Activated naive CD4-positive, alpha-beta T cell treated with anti-CD3 and anti-CD28 coated beads, Interleukin-2, amount 50 U/mL, for 16 hours (primary cell): ENCODE measurements around the gene MAGI2.
"Not testable (repeated sequence)": the region's sequence is repeated elsewhere in the genome, so short reads cannot be mapped to it uniquely, and the experiment has no call there.

ENCODE experiments used
- DNase-seq: peaks from one replicate; pipeline ENCODE4 v3.0.0-alpha.2; 2020

Gene MAGI2

DNA sequence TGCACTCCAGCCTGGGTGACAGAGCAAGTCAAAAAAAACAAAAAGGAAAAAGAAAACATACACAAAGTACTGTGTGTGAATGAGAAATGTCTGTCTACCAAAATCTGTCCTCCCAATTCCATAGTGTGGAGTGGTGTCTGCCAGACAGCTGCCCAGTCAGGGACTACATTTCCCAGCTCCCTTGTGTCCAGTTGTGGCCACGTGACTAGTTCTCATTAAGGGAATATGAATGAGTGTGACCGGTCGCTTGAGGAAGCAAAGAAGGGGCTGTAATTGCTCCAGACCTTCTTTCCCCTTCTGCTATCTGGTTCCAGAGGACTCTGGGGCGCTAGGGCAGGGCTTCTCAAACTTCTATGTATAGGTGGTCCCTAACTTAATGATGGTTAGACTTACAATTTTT is 1450.8 kb downstream of the MAGI2 start:
- no peak for DNase-seq

DNA sequence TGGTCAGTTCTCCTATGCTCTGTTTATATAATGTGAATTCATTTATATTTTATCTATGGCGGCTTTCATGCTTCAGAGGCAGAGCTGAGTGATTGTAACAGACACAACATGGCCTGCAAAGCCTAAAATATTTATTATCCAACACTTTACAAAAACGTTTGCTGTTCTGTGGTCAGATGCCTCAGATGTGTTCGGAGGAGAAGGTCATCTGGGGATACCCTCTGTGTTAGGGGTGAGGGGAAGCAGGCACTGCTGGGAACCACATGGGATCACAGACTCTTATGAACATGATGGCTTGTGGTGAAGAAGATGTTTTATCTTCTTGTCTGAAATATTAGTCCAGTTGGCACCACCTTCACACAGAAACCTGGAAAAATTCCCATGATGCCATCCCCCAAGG is 1451.4 kb downstream of the MAGI2 start:
- DNase-seq = no peak

DNA sequence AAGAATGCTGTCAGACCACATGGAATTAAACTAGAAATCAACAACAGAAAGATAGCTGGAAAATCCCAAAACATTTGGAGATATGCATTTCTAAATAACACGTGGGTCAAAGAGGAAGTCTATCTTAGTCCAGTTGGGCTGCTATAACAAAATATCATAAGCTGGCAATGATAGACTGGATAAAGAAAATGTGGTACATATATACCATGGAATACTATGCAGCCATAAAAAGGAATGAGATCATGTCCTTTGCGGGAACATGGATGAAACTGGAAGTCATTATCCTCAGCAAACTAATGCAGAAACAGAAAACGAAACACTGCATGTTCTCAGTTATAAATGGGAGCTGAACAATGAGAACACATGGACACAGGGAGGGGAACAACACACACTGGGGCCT is 1454.3 kb downstream of the MAGI2 start:
- not testable (repeated sequence) for DNase-seq

DNA sequence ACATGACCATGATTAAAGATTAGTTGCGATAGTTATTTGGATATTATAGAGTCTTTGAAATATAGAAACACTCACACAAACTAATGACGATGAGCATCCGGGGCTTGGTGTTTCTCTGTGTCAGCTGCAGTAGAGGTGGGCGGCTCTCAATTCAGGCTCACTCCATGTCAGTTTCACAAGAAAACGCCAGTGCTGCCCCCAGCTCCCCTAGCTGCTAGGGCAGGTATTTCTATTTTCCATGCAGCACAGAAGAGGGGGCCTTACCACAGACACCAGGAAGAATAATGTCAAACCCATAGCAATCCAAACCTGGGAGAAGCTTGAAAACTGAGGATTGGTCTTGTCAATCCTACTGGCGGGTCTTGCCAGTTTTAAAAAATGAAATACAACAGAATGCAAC is 1457.8 kb downstream of the MAGI2 start:
- DNase-seq = no peak

DNA sequence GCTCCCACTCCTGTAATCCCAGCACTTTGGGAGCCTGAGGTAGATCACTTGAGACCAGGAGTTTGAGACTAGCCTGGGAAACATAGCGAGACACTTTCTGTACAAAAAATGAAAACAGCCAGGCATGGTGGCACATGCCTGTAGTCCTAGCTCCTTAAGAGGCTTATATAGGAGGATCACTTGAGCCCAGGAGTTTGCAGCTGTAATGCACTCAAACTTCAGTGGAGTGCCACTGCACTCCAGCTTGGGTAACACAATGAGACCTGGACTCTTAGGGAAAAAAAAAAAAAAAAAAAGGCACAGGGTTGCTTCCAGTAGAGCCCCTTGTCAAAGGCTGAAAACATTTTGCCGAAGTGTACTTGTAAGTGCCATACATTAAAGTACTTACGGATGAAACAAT is 1459.6 kb downstream of the MAGI2 start:
- no peak for DNase-seq

DNA sequence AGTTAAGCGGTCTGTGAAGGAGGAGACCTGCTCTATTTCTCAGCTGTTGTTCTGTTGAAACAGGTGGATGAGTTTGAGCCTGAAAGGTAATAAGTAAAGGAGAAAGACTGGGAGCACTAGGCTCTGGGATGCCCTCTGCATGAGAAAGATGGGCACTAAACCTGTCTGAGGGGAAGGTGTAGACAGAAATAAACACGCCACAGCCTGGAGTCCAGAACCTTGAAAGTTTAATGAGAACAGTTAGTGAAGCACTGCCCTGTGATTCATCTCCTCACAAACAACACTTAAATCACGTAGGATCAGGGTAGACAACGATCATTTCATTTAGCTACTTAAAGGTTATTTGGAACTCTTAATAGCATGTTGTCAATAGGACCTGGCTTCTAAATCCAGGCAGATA is 1461.8 kb downstream of the MAGI2 start:
- no peak for DNase-seq

DNA sequence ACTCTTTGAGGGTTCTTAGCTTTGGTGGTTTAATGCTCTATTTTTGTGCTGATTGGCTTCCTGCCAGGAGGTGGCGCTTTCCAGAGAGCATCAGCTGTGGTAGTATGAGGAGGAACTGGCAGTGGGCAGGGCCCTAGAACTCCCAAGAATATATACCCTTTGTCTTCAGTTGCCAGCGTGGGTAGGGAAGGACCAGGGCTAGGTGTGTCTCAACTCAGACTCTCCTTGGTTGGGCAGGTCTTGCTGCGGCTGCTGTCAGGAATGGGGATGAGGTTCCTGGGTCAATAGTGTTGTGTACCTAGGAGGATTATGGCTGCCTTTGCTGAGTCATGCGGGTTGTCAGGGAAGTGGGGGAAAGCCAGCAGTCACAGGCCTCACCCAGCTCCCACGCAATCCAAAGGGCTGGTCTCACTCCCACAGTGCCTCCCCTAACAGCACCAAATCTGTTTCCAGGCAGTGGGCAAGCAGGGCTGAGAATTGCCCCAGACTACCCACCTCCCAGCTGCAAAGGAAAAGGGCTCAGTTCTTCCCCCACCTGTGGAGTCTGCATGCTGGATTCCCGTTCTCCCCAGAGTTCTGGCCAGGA is 1463.4 kb downstream of the MAGI2 start:
- no peak for DNase-seq

DNA sequence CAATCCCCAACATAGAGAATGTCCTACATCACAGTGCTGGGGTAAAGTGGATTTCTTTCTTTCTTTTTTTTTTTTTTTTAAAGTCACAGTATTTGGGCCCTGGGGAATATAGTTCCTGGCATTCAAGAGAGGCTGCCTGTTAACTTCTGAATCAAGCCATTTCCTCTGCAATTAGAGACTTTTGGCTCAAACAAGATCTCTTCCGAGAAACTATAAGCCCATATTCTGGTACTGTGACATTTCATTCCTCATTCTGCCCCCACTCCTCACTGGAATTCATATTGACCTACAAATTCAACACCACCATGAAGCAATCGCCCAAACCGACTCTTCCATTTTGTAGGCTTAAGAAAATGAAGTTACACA is 1467.5 kb downstream of the MAGI2 start:
- no peak for DNase-seq

DNA sequence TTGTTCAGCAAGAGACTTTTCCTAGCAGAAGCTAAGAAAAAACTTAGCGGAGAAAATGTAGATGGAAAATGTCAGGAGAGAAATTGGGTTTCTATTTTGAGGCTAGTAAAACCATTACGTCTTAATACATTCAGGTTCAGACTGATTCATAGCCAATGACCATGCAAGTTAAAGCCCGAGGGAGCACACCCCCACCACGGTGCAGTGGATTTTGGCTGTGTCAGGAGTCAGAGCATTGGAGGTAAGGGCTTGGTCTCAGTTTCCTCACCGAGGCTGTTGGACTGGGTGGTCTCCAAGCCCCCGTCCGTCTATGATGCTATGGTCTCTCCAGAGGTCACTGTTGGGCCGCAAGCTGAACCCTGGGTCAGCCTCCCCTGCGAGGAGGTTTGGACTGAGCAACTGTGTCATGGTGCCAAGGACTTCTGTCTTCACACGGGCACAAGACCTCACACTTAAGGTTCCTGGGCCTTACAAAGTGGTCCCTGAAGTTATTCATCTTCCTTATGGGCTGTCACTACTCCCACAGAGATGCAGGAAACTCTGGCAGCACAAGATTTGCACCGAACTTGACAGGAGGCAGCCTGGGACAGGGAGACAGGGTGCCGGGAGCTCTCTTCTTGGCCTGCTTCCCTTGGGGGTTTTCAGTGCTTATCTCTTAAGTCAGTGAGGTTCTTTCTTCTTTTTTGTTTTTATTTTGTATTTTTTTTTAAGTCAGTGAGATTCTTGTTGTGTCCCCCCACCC is 1468.1 kb downstream of the MAGI2 start:
- DNase-seq = no peak

DNA sequence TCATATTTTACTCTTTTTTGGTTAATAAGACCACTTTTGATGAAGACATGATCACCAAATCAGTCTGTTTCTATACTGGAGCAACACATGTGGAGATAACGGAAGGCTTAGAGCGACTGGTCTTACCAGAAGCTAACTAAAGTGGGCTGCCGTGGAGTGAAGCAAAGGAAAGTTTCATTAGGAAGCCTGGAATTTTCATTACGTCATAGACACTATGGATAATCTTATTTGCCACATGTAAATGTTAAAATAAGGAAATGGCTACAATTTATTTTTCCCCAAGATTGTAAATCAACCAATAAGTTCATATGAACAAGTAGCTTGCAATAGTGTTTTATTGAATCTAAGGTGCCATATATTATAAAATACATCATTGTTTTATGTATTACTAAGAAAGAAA is 1469.5 kb downstream of the MAGI2 start:
- DNase-seq = no peak

DNA sequence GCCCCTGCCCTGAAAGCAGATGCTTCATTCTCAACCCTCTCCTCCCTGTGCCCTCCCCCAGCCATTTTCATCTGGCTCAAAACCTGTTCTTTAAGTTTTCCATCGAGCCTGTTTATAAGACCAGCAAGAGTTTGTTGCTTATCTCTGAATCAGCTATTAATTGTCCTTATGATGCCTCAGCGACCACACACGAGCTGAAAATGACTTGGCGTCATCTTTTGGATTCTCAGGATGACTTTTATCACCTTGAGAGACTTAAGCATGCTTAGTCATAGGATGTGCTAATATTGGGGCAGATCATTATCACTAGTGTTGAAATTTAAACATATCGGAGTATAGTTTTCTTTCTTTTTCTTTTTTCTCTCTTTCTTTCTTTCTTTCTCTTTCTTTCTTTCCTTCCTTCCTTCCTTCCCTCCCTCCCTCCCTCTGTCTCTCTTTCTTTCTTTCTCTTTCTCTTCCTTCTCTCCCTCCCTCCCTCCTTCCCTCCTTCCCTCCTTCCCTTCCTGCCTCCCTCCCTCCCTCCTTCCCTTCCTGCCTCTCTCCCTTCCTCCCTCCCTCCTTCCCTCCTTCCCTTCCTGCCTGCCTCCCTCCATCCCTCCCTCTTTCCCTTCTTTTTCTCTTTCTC is 1470.4 kb downstream of the MAGI2 start:
- no peak for DNase-seq

DNA sequence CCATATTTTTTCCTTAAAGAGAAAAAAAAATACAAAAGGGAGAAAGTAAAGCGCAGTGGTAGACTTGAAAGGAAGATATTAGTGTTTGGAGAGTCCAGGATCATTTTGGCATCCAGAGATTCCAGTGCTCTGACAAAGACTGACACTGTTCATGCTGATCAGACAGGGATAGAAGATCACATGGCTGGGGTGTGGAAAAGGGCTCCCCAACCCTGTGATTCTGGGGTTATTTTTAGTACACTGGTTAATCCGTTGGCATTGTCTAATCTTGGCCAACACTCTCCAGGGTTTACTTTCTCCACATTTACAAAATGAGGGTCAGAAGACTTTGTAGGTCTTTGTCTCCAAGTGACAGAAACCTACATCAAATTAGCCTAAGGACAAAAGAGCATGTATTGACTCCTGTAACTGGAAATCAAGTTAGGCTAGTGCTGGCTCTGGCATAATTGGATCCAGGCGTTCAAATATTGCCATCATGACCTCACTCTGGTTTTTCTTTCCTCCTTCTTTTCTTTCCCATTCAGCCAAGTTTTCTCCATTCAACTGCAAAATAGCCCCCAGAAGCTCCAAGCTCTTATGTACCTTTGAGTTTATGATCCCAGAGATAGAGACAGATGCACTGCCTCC is 1473.3 kb downstream of the MAGI2 start:
- no peak for DNase-seq

DNA sequence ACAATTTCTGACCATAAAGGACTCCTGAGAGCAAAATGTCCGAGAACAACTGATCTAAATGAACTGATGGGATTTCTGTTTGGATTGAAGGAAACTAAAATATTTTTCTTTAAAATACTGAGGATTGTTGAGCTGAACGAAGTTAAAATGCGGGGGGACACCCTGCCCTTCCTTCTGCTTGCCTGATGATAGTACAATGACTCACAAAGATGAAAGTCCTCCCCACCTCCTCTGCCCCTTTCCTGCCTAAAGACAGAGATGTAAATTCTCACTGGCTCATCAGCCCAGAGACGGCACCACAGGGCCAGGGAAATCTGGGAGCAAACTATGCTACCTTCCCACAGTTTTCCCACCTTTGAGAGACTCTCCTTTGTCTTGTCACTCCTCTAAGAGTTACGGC is 1474.2 kb downstream of the MAGI2 start:
- DNase-seq = no peak

DNA sequence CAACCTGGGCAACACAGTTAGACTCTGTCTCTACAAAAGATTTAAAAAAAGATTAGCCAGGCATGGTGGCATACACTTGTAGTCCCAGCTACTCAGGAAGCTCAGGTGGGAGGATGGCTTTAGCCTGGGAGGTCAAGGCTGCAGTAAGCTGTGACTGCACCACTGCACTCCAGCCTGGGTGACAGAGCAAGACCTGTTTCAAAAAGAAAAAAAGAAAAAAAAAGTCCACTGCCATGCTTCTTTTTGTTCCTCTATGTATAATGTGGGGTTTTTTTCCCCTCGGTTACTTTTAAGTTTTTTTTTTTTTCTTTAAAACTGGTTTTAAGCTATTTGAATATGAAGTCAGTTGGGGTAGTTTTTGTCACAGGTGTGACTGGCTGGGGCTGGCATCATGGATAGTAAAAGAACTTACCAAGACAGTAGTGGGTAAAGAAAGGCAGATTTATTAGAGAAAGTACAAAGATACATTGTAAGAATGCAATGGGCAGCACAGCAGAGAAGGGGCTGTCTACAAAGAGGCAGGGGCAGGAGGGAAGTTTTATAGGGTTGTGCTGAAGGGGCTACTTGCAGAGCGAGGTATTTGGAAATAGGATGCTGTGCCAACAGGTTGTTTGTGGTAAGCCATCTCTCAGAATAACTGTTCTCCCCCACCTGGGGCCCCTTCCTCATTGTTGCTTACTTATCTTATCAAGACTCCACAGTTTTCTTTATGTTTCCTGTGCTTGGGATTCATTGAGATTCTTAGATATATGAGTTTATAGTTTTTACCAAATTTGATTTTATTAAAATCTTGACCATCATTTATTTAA is 1477.6 kb downstream of the MAGI2 start:
- DNase-seq = no peak

DNA sequence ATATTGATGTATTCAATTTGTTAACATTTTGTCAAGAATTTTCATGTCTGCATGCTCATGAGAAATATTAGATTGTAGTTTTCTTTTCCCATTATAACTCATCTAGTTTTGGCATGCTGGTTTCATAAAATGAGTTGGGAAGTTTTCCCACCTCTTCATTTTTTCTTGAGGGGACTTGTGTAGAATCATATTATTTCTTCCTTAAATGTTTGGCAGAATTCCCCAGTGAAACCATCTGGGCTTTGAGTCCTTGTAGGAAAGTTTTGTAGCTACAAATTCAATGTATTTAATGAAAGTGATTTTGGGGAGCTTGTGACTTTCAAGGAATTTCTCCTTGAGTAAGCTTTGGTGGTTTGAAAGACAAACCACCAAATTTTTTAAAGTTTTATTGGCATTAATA is 1481.7 kb downstream of the MAGI2 start:
- no peak for DNase-seq

DNA sequence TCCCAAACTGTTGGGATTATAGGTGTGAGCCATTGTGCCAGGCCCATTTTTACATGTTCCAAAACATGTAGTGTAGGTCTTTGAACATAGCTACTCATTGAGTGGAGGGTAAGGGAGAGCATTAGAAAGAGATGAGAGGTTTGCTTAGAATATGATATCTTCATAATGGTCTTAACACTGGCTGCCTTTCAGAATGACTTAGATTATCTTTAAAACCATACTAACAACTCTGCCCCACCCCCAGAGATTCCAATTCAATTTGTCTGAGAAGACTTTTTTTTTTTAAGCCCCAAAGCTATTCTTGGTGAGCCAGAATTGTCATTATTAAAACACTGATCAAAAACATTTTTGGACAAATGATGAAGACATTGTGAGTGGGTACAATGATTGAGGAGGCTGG is 1486.0 kb downstream of the MAGI2 start:
- no peak for DNase-seq
